ENCODE results near the gene KRTAP15-1. TPM values are rescaled to one million over a fixed set of nuclear protein-coding genes. Genes with fewer than 3 reads are reported as not detected.
A peak's percentile ranks its signal among the peaks of the same experiment; 100 is the strongest.

KRTAP15-1 gene
- total and polyA plus RNA-seq, 2 of the 13 experiments (the other 11 are each of a cell fraction or from before 2014, with no cell fraction given) = not detected

GRCh38 chr21:30434033-30434631, 5.9 kb upstream of the KRTAP15-1 start:
- TF ChIP-seq CTCF (CRISPR knock-in tag; IDR thresholded peaks at IDR 0.05) (peak; percentile 46), BHLHE40 (IDR thresholded peaks at IDR 0.05; ENCODE audit: low read length) (peak; percentile 60), HMGXB3 (CRISPR knock-in tag; IDR thresholded peaks at IDR 0.05; ENCODE audit: borderline replicate concordance) (no peak)
- DNase-seq (ENCODE audit: low spot score) (no peak), FAIRE-seq (peak; percentile 48), ATAC-seq (peak; percentile 83)
- no peaks in the 10 kb centered on the region for H3K27me3 ChIP-seq (ENCODE audit: control insufficient read depth in 1 of 2, insufficient read depth in 2 of 2, low read length in 2 of 2)
- H2AFZ ChIP-seq (ENCODE audit: low read length) = no peak overlapping the region
- no peaks in the 10 kb centered on the region for H3K36me3 ChIP-seq (replicated peaks in 1 of 2; ENCODE audit: control insufficient read depth in 1 of 2, insufficient read depth in 2 of 2, low read length in 2 of 2)
- 5% methylated on average over 10 of the region's 10 CpGs for WGBS (ENCODE audit: low lambda C conversion rate)
- no peaks in the 10 kb centered on the region for H4K20me1 ChIP-seq (ENCODE audit: insufficient read depth, low read length)
- no peak overlapping the region for H3K27ac ChIP-seq (ENCODE audit: extremely low read length, insufficient read depth, low read length)
- no TSS peak for BruUV-seq (replicated peaks)
- no peak overlapping the region for H3K4me3 ChIP-seq (replicated peaks in 1 of 3; ENCODE audit: insufficient read depth in 1 of 3, low read depth in 2 of 3, low read length in 3 of 3)
- in situ Hi-C loops (cut with HindIII; ENCODE audit: extremely low pct_ligation_motif_present, low pct_unique_long_range_greater_than_20kb) = no loop called here
- no peak overlapping the region for H3K4me2 ChIP-seq (ENCODE audit: low read depth, low read length)
- no peaks in the 10 kb centered on the region for H3K79me2 ChIP-seq (ENCODE audit: insufficient read depth, low read length)
- no peak overlapping the region for H3K9ac ChIP-seq (ENCODE audit: insufficient read depth, low read depth, low read length)
- H3K9me3 ChIP-seq (ENCODE audit: low read length) = peaks cover 77% of the 10 kb centered on the region
- no peaks in the 10 kb centered on the region for H3K4me1 ChIP-seq (ENCODE audit: insufficient read depth, low read length)
- CTCF ChIA-PET (ENCODE audit: low intra/inter-chr PET ratio, low total read pairs) = no interaction called here
- intact Hi-C loops (cut with micrococcal nuclease; ENCODE audit: unreplicated experiment) = no loop called here
- POLR2A ChIA-PET = no interaction called here
